GOT3 (cell line): Measurements from ENCODE around the gene TPRG1L.

Experiments
- DNase-seq: peaks from one replicate; lab custom pipeline; 2025; ENCODE audit warnings: mixed read lengths; lab: John Stamatoyannopoulos, UW

TPRG1L gene

DNA sequence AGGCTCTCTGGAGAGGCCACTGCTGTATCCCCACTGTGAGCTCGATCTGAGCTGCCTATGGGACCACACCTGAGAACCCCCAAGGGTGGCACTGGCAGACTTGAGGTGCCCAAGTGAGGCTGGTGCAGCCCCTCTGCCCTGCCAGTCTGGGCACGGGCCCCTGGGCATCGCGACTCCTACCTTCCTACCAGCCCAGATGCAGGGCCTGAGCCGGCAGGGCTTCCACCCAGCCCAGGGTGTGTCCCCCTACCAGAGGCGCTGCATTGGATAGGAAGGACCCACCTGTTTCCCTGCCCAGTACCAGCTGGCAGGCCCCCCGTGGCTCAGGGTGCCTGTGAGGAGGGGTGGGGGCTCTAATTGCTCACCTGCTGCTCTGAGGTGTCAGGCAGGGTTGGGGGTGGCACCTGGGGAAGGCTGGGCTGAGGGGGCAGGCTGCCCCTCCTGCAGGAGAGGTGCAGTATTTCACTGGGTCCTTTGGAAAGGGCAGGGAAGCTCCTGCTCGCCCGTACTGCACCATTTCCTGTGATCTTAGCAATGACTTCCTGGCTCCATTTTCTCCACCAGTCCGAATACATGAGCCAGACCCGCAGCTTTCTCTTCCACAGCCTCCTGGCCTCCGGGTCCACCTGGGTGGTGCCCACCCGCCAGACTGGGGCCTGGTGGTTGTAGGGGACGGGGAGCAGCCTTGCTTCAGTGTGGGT, 39.3 kb downstream of the TPRG1L start:
- DNase-seq, result no peak

DNA sequence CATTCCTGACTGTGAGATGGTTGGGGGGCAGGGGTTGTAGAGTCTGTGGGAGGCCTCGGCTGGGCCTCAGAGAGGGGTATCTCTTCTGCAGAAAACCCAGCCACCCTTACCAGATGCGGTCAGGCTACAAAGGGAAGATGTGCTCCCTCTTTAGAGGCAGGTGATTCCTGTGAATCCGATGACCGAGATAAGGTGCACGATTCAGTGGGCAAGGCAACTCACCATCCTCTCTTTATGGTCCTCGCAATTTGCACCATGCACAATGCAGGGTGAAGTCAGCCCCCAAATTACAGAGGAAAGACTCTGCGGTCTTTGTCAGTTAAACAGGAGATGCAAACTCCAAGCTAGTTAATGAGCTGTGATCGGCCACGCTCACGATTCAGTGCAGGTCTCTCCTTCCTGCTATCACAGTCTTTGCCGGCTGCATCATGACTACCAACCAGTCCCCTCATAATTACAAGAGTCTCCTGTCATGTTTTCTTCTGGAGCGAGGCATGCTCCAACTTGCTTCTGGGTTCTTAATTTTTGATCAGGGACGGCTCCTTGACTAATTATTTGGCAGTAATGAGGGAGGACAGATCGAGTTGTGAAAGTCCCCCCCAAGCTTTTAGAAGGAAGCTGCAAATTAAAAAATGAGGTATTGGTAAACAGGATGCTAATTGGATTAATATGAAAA, 40.0 kb downstream of the TPRG1L start:
- no peak for DNase-seq

DNA sequence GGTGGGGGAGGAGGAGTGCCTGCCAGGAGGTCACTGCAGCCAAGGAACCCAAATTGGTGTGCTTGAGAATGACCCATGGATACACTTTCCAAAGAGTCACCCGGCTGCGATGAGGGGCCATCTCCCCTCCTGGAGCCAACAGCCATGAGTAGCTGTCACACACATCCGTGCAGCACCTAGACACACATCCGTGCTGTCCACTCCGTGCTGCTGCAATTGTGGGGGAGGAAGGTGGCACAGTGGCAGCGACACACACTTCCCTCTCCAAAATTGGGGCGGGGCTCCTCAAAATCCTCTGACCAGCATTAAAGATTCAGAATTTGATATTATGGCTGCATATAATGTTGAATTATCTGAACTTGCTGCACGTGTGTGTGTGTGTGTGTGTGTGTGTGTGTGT, 43.3 kb downstream of the TPRG1L start:
- DNase-seq, result no peak

DNA sequence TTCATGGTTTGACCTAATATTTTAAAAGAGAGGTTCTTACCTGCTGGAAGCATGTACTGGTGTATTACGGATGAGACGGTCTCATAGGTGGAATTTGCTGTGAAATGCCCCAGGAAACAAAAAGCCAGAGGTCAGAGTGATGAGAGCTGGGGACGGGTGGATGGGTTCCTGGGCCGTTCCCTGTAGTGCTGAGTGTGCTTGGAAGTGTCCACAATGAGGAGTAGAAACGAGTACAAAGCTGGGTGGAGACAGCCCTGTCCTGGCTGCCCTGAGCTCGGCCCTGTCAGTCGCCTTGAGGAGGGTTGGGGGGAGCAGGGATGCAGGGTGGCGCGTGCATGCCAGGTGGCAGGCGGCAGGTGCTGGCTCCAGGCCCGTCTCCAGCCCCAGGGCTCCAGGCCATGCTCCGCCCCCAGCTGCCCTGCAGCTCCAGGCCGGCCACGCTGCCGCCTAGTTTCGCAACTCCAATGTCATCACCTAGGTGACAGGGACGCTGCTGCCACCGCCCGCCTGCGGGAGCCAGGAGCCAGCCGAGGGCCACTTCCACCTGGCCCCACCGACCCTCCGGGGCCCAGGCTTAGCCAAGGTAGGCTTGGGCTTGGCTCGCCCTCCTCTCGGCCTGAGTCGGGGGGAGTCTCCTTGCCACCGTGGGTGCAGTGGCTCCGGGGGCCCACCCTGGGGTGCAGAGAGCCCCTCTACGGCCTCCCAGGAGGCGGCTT, 43.9 kb downstream of the TPRG1L start:
- DNase-seq, result no peak

DNA sequence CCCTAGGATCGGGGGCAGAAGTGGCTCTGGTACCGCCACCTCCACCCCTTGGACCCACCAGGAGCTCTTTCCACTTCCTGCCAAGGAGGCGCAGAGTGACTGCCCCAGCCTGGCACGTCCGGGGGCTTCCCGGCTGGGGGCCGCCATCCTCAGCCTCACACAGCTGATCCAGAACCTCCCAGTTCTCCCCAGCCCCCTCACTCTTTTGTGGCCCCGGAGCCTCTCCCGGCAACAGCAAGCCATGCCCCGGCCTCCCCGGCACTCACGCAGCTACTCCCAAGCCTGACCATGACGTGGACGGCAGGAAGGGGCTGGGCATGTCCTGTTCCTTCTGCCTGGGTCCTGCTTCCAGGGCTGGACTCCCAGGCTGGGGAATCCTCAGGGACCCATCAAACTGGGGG, 44.6 kb downstream of the TPRG1L start:
- no peak for DNase-seq

DNA sequence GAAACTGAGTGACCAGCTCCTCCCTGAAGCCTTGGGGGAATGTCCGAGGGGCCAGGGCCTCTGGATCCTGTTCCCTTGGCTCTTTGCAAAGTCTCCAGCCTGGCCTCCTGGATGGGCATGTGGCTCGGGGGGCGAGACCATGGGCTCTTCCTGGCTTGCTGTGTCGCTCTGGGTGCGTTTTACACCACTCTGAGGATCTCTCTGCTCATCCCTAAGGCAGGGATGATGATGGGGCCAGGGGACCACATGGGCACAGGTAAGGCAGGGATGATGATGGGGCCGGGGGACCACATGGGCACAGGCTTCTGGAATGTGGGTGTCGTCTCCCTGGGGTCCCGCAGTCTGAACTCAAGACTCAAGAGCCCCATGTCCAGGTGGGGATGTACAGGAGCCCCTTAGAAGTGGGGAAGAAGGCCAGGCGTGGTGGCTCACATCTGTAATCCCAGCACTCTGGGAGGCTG, 45.2 kb downstream of the TPRG1L start:
- no peak for DNase-seq

DNA sequence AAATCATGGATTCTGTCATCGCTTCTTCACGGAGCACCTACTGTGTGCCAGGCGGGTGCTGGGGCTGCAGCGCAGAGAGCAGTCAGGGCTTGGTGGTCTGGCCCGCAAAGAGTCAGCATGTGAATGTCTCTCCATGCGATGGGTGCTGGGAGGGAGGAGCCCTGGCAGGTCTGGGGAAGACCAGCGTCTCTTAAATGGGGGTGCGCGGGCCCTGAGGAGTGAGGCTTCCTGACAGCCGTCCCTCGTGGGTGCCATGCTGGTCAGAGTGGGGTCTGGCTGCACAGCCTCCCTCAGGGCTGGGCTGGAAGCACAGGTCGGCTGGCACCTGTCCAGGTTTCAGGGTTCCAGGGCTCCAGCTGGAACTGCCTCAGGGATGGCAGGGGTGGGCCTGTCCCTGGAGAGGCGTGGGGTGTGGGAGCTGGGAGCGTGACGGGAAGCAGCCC, 46.0 kb downstream of the TPRG1L start:
- DNase-seq, result no peak

DNA sequence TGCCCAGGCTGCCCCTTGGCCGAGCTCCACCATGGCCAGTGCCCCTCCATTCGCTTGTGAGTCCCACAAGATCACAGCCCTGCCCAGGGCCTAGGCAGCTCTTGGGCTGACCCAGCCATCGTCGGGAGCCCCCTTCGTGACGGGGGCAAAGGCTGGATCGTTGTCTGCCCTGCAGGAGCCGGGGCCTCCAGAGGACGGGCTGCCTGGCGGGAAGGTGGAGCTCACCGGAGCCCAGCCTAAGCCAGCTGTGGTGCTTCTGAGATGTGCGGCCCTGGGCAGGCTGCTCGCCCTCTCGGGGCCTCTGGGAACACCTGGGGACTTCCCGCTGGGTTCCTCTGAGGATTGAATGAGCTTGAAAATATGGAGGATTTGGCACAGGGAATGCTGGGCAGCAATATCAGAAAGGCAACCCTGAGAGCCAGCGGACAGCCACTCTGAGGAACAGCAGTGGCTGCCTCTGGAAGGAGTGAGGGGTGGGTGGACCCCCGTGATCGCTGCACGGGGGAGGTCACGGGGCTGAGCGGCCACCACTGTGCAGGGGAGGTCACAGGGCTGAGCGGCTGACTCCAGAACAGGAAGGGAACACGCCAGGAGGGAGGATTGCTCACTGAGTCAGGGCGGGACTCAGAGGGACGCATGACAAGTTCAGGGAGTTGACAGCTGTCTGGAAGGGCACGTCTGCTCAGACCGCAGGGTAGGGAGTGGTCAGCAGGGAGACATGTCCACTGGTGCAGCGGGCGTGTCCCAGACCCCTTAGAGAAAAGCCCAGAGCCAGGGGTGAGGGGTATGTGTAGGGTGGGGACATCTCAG, 46.8 kb downstream of the TPRG1L start:
- no peak for DNase-seq

DNA sequence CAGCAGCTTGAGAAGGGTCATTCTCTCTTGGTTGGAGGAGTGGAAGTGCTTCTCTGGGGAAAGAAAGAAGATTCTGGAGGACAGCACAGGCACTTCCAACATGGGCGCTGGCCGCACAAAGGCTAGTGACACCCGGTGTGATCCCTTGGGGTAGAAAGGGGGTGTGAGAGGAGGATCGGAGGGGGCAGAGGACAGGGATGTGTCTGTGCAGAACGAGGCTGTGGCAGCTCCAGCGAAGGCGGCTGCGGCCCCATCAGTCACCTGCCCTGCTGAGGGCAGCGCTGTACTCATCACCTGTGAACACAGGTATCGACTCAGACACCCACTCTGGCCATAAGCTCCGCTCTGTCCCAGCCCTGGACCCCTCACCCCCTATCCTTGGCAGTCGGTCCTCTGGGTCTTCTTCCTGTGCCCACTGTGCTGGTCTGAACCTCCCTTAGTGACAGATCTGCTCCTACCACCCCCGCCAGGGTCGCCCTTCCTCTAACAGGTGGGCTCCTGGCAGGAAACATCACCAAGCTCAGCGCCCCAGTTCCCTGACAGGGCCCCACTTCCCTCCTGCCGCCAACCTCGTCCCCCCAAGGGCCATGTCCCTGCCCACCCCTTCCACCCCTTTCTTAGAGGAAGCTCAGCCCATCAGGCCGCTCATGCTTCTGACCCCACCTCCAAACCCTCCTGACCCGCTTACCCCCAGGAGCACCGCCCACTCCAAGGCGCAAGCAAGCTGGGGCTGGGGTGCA, 47.6 kb downstream of the TPRG1L start:
- no peak for DNase-seq

DNA sequence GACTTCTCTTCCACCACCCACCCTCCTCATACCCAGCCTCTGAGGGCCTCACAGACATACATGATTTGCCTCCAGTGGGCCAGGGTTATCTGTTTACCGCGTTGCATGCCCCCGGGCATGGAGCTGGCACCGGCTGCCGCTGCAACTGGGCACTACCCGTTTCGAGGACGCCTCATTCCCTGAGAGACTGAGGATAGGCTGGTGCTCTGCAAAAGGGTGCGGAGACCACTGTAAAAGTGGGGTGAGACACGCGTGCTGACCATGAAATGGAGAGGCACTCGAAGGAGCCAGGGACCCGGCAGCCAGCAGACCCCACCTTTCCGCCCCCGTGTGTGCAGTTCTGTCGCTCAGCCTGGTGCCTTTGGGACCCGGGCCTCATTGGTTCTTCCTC, 48.2 kb downstream of the TPRG1L start:
- DNase-seq, result no peak

DNA sequence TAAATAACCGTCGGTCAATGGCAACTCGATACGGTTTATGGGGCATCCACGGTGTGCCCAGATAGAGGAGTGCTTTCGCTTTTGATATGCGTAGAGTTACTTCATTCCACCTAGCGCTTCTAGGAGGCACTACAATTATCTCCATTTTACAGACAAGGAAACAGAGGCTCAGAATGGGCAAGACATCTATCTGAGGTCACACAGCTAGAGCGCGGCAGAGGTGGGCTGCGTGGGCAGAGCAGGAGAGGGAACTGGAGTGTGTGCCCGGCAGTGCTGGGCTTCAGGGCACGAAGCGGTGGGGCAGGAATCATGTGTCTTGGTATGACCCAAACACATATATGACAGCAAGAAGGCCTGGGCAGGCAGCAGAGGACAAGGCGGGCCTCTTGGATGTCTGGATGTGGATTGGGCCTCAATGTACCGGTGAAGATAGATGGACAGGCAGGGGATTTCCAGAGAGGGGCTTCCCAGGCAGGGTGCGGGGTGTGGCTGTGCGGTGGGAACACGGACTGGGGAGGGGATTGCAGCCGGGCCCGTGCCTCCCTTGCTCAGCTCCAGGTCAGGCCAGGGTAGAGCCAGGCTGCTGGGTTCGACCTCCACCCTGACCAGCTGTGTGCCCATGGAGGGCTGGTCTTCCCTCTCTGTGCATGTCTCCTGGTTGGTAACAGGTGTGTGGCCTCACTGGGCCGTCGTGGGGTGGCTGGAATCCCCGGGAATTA, 48.7 kb downstream of the TPRG1L start:
- no peak for DNase-seq

DNA sequence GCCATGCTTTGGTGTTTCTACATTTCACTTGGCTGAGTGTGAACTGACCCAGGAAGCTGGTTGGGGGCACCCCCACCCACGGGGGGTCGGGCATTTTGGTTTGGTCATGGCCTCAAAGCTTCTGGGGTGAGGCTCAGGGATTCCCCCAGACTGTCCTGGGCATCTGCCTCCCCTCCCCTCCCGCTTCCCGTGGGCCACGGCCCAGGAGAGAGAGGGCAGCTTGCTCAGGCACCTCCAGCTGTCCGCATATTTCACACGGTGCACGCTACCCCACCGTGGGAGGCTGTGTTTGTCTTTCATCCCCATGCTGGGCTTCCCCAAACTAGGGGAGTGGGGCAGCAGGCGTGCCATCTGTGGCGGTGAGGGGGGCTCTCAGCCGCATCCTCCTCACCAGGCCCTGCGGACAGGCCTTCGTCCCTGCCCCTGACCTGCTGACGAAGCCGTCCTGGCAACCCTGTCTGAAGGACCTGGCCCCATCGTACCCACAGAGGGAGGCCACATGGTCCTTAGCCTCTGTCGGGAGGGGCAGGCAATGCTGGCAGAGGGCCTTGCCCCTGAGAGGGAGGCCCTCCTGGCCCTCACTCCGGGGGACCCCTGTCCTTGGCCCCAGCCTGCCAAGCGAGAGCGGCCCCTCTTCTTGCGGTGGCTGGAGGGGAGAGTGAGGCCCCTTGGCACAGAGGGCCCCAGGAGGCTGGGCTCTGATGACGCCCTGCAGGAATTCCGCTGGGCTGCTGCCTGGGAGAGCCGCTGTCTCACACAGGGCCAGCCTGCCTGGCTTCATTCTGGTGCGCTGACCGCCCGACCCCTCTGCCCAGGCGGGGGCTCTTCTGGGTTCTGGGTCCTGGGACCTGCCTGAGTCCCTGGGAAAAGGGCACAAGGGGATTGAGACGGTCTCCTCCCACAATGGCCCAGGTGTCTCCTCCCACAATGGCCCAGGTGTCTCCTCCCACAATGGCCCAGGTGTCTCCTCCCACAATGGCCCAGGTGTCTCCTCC, 49.6 kb downstream of the TPRG1L start:
- DNase-seq, result no peak

DNA sequence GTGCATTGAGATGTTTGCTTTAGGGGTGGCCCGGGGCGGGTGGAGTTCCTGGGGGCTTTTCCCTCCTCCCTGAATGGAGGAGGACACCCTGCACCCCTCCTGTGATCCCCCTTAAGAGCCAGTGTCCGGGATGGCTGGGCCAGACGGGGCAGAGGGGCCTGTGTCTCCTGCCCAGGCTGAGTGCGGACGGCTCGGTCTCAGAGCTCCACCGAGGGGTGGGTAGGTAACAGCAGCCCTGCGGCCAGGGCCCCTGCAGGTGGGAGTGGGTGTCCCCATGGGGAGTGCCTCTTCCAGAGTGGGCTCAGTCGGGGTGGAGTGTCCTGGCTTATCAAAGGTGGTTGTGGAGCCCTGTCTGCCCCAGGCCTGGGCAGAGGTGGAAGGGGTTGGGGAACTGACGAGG, 50.6 kb downstream of the TPRG1L start:
- DNase-seq, result no peak

DNA sequence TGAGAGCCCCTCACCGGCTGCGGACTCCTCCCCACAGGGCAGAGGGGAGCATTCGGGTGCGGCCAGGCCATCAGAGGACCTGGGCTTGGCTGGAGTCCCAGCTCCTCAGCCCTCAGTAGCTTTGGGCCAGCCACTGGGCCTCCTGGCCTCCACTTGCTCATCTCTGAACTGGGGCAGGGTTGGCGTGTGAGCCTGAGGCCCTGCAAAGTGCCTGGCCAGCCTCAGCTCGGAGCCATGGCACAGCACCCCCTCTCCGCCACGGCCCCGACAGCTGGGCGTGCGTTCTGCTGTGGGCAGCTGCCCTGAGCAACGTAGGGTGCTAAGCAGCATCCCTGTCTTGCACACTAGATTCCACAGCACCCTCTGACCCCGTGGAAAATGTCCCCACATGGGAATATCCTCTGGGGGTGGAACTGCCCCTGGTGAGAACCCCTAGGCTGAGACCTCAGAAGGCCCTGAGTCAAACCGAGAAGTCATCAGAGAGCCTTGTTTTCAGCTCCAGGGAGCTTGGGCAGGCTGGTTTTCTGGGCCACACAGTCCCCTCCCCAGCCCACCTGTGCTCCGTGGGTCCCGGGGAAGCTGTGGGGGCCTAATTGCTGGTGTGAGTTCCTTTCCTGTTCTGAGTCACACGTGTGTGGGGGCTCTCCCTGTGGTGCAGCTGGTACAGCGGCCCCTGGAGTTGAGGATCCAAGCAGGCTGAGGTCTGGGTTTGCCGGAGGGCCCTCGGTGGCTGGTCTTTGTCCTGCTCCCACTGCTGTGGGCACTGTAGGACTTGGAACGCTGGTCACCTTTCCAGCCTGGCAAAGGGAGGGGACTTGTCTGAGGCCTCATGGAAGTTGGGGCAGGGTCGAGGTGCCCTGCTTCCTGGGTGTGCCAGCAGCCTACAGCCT, 52.0 kb downstream of the TPRG1L start:
- DNase-seq, result no peak

DNA sequence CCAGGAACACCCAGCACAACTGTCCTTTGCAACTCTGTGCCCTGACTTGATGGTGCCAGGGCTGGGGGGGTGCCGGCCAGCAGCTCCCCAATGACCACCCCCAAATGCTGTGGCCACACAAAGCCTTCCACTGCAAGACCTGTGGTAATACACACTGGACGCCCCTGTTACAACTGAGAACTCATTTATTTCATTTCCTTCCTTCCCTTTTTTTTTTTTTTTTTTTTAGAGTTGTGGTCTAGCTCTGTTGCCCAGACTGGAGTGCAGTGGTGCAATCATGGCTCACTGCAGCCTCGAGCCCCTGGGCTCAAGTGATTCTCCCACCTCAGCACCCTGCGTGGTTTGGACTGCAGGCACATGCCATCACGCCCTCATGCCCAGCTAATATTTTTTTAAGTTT, 52.7 kb downstream of the TPRG1L start:
- no peak for DNase-seq

DNA sequence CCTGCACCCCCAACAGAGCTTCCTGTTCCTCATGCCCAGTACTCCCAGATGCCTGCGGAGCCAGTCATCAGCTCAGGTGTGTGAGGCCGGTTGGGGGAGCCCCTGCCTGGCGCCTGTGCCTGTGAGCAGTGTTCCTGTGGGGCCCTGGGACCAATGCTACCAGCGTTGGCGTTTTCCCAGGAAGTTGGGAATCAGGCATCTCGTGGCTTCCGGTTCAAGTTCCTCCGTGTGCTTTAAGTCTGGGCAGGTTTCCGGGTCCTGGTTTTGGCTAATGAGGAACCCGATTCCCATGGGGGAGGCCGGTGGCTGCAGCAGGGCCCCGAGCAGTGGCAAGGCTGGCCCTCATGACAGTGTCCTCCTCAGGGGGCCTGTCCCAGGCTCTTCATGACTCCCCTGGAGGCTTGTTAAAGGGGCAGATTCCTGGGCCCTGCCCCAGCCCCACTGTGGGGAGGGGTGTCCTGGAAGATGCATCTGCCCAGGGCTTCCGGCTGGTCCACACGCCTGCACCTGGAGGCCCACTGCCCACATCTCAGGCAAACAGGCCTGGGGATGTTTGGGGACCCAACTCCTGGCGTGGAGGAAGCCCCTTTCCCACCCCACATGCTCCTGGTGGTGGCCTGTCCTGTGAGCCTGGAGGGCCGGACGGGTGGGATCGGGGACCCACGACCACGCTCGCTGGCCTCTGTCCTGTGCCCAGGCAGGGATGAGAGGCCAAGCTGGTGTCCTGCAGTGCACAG, 53.7 kb downstream of the TPRG1L start:
- no peak for DNase-seq

DNA sequence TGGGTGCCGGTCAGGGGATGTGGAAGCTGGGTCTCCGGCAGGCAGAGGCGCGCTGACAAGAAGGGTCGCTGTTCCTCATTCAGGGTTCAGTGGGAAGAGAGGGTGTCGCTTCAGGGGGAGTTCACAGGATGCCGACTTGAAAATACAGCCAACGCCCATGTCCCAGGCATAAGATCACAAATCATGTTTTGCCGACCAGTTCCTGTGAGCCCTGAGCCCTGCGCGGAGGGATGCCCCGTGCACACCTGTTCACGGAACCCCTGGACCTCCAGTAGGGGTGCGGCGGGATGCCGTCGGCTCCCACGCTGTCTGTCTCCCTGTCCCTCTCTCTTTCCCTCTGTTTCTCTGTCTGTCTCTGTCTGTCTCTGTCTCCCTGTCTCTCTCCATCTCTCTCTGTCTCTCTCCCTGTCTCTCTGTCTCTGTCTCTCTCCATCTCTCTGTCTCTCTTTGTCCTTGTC, 54.3 kb downstream of the TPRG1L start:
- DNase-seq, result no peak
